ENCODE measurements around the gene ZNF827. TPM values are rescaled to one million over a fixed set of nuclear protein-coding genes. Genes with fewer than 3 reads are reported as not detected.

The ZNF827 gene
- total and polyA plus RNA-seq, 2 of the 8 experiments (the other 6 are each of a cell fraction or from before 2014, with no cell fraction given): 25.3 to 26.2 TPM

GRCh38 chr4:145820407-145820806 lies 118.2 kb downstream of the ZNF827 start:
- ChIA-PET CTCF (ENCODE audit: partially characterized antibody) (interaction anchor here (1.0 kb wide), 1 partner anchor 403 kb away, joined by 3 read pairs; no protein-coding TSS in a partner anchor), POLR2A (ENCODE audit: partially characterized antibody) (no interaction called here)
- no peak overlapping the region for H4K8ac ChIP-seq (ENCODE audit: extremely low read depth, insufficient read depth, low read length)
- DNase-seq (ENCODE audit: low read depth in 1 of 2, low spot score in 2 of 2) (no peak), FAIRE-seq (no peak)
- H4K5ac ChIP-seq (ENCODE audit: insufficient read length, low read depth, low read length): no peak overlapping the region
- H4K20me1 ChIP-seq (replicated peaks in 1 of 2; ENCODE audit: control insufficient read depth in 1 of 2, insufficient read depth in 2 of 2, low read length in 2 of 2): no peaks in the 10 kb centered on the region
- H3K23me2 ChIP-seq (ENCODE audit: low read depth, low read length): no peaks in the 10 kb centered on the region
- H3K9ac ChIP-seq (replicated peaks in 1 of 4; ENCODE audit: extremely low read depth in 1 of 4, low read depth in 3 of 4, low read length in 3 of 4): no peak overlapping the region
- H3K18ac ChIP-seq (ENCODE audit: extremely low read depth, low read length): no peak overlapping the region
- no peak overlapping the region for H4K91ac ChIP-seq (replicated peaks; ENCODE audit: insufficient read length, low read length)
- no peak overlapping the region for H3K23ac ChIP-seq (ENCODE audit: insufficient read length)
- no peak overlapping the region for H3K56ac ChIP-seq (replicated peaks; ENCODE audit: insufficient read length, low read depth, low read length)
- H3K4ac ChIP-seq (replicated peaks; ENCODE audit: insufficient read length, low read depth, low read length): no peak overlapping the region
- 93% methylated on average over 3 of the region's 3 CpGs; no CpG with 5 or more reads in 1 of the 2 experiments for WGBS, 2 experiments (ENCODE audit: extremely low coverage in 1 of 2, insufficient coverage in 1 of 2, insufficient read length in 1 of 2, insufficient replicate concordance in 2 of 2, low coverage in 1 of 2, low lambda C conversion rate in 2 of 2, missing lambda C conversion rate in 1 of 2)
- no peak overlapping the region for H2BK12ac ChIP-seq (ENCODE audit: low read depth, low read length)
- no peak overlapping the region for H2BK15ac ChIP-seq (ENCODE audit: low read length)
- H3K79me2 ChIP-seq (ENCODE audit: control insufficient read depth in 1 of 2, insufficient read depth in 2 of 2, low read length in 2 of 2): no peaks in the 10 kb centered on the region
- no peak overlapping the region for H3K27ac ChIP-seq (ENCODE audit: low read depth, low read length)
- no peaks in the 10 kb centered on the region for H3K79me1 ChIP-seq (ENCODE audit: low read depth, low read length)
- H3K4me1 ChIP-seq (replicated peaks in 1 of 4; ENCODE audit: control insufficient read depth in 3 of 4, insufficient read depth in 4 of 4, low read length in 3 of 4): peaks cover 0 to 15% (median 10%) of the 10 kb centered on the region in 4 experiments; a peak in 5 of 7 replicates
- no peak overlapping the region for H2BK5ac ChIP-seq (ENCODE audit: low read depth, low read length)
- H3K9me3 ChIP-seq (ENCODE audit: insufficient read depth in 2 of 2, low read depth in 1 of 2, low read length in 1 of 2): no peaks in the 10 kb centered on the region
- H3K14ac ChIP-seq (ENCODE audit: insufficient read length): no peak overlapping the region
- no peak overlapping the region for H2AK5ac ChIP-seq (ENCODE audit: low read depth, low read length)
- H3K27me3 ChIP-seq (replicated peaks in 1 of 4; ENCODE audit: control insufficient read depth in 3 of 4, extremely low read depth in 1 of 4, insufficient read depth in 3 of 4, low read length in 3 of 4): no peaks in the 10 kb centered on the region
- peaks cover 0 to 13% (median 5%) of the 10 kb centered on the region in 4 experiments; a peak in 2 of 8 replicates for H3K36me3 ChIP-seq (ENCODE audit: control insufficient read depth in 2 of 4, insufficient read depth in 4 of 4, low read length in 3 of 4)
- no peak overlapping the region for H2BK20ac ChIP-seq (ENCODE audit: low read length)
- H3K4me3 ChIP-seq (ENCODE audit: extremely low read depth in 1 of 4, insufficient read depth in 2 of 4, low read depth in 3 of 4, low read length in 4 of 4): no peak overlapping the region
- no peak overlapping the region for H2AFZ ChIP-seq (ENCODE audit: low read length)
- H3K4me2 ChIP-seq (ENCODE audit: insufficient read depth in 1 of 2, low read depth in 2 of 2, low read length in 2 of 2): no peak overlapping the region
- no peak overlapping the region for H2BK120ac ChIP-seq (replicated peaks; ENCODE audit: low read depth, low read length)
- TF ChIP-seq KDM1A (IDR thresholded peaks at IDR 0.05; ENCODE audit: borderline replicate concordance, low read length): no peak
- no peak for TF ChIP-seq ASH2L (IDR thresholded peaks at IDR 0.05; ENCODE audit: low read length)
- TF ChIP-seq RXRA (IDR thresholded peaks at IDR 0.05; ENCODE audit: insufficient read depth, low read depth, low read length): no peak
- no peak for TF ChIP-seq NRF1 (IDR thresholded peaks at IDR 0.05; ENCODE audit: low read depth, low read length)
- no peak for TF ChIP-seq YY1 (IDR thresholded peaks at IDR 0.05; ENCODE audit: low read depth, low read length)
- TF ChIP-seq, protein P1, sequence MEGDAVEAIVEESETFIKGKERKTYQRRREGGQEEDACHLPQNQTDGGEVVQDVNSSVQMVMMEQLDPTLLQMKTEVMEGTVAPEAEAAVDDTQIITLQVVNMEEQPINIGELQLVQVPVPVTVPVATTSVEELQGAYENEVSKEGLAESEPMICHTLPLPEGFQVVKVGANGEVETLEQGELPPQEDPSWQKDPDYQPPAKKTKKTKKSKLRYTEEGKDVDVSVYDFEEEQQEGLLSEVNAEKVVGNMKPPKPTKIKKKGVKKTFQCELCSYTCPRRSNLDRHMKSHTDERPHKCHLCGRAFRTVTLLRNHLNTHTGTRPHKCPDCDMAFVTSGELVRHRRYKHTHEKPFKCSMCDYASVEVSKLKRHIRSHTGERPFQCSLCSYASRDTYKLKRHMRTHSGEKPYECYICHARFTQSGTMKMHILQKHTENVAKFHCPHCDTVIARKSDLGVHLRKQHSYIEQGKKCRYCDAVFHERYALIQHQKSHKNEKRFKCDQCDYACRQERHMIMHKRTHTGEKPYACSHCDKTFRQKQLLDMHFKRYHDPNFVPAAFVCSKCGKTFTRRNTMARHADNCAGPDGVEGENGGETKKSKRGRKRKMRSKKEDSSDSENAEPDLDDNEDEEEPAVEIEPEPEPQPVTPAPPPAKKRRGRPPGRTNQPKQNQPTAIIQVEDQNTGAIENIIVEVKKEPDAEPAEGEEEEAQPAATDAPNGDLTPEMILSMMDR (IDR thresholded peaks at IDR 0.05; ENCODE audit: control extremely low read depth in 1 of 3, insufficient read depth in 1 of 3, low read depth in 1 of 3, low read length in 3 of 3): no peak
- no peak for TF ChIP-seq KDM5A (IDR thresholded peaks at IDR 0.05; ENCODE audit: low read length)
- TF ChIP-seq POU5F1 (IDR thresholded peaks at IDR 0.05; ENCODE audit: low read depth, low read length): no peak
- no peak for TF ChIP-seq ATF3 (IDR thresholded peaks at IDR 0.05; ENCODE audit: insufficient read depth, low read depth, low read length)
- TF ChIP-seq RAD21 (IDR thresholded peaks at IDR 0.05 in 1 of 2, conservative IDR thresholded peaks at IDR 0.05 in 1 of 2; ENCODE audit: low read depth in 2 of 2, low read length in 2 of 2): no peak
- TF ChIP-seq SIX5 (IDR thresholded peaks at IDR 0.05; ENCODE audit: low read depth, low read length): no peak
- no peak for TF ChIP-seq CEBPB (IDR thresholded peaks at IDR 0.05; ENCODE audit: low read depth, low read length)

Measured in H1 (cell line).